HEK293 (cell line): ENCODE data around the gene SYNC.
A peak's percentile ranks its signal among the peaks of the same experiment; 100 is the strongest.

ENCODE experiments used
- PATZ1 ChIP-seq: fragments of 450-650 bp; formaldehyde crosslinking; IDR thresholded peaks from 2 replicates; pipeline ENCODE4 v1.5.1; 2016; ENCODE audit warnings: missing biosample characterization, missing genetic modification characterization
- PRDM10 ChIP-seq: fragments of 450-650 bp; formaldehyde crosslinking; IDR thresholded peaks from 2 replicates; pipeline ENCODE4 v1.5.1; 2016; ENCODE audit warnings: missing biosample characterization, missing genetic modification characterization
- SALL2 ChIP-seq: fragments of 450-650 bp; formaldehyde crosslinking; IDR thresholded peaks from 2 replicates; pipeline ENCODE4 v1.5.0; 2017; ENCODE audit warnings: missing biosample characterization, mild to moderate bottlenecking, missing genetic modification characterization, borderline replicate concordance
- SP2 ChIP-seq: fragments of 450-650 bp; formaldehyde crosslinking; IDR thresholded peaks from 2 replicates; pipeline ENCODE4 v1.5.1; 2016; ENCODE audit warnings: missing biosample characterization, missing genetic modification characterization
- SP7 ChIP-seq: fragments of 450-650 bp; formaldehyde crosslinking; IDR thresholded peaks from 2 replicates; pipeline ENCODE4 v1.5.1; 2016; ENCODE audit warnings: missing biosample characterization, missing genetic modification characterization
- ZBTB10 ChIP-seq: fragments of 450-650 bp; formaldehyde crosslinking; IDR thresholded peaks from 2 replicates; pipeline ENCODE4 v1.5.1; 2016; ENCODE audit warnings: missing biosample characterization, missing genetic modification characterization
- ZFHX2 ChIP-seq: fragments of 450-650 bp; formaldehyde crosslinking; conservative IDR thresholded peaks from 2 replicates; pipeline ENCODE4 v1.5.1; 2016; ENCODE audit warnings: missing biosample characterization, missing genetic modification characterization
- ZFP37 ChIP-seq: fragments of 450-650 bp; formaldehyde crosslinking; IDR thresholded peaks from 2 replicates; pipeline ENCODE4 v1.5.1; 2016; ENCODE audit warnings: missing biosample characterization, missing genetic modification characterization
- ZNF18 ChIP-seq: fragments of 450-650 bp; formaldehyde crosslinking; IDR thresholded peaks from 2 replicates; pipeline ENCODE4 v1.5.1; 2016; ENCODE audit warnings: missing biosample characterization, missing genetic modification characterization
- ZNF274 ChIP-seq, 2 experiments: fragments of 200-500 bp in 1 of 2; fragments of 450-650 bp in 1 of 2; sonication (Bioruptor generic) in 1 of 2; formaldehyde crosslinking in 1 of 2; IDR thresholded peaks; 2 replicates each; pipeline versions ENCODE4 v1.5.1 to v1.6.1; 2014 to 2016; ENCODE audit warnings: borderline replicate concordance in 1 of 2, inconsistent platforms in 1 of 2, low read length in 1 of 2, missing biosample characterization in 1 of 2, missing genetic modification characterization in 1 of 2
- ZNF335 ChIP-seq: fragments of 450-650 bp; formaldehyde crosslinking; conservative IDR thresholded peaks from 2 replicates; pipeline ENCODE4 v1.5.1; 2016; ENCODE audit warnings: missing biosample characterization, missing genetic modification characterization
- ZNF423 ChIP-seq: fragments of 450-650 bp; formaldehyde crosslinking; IDR thresholded peaks from 2 replicates; pipeline ENCODE4 v1.5.1; 2016; ENCODE audit warnings: missing biosample characterization, missing genetic modification characterization
- ZNF449 ChIP-seq: fragments of 450-650 bp; formaldehyde crosslinking; IDR thresholded peaks from 2 replicates; pipeline ENCODE4 v1.5.1; 2017; ENCODE audit warnings: missing biosample characterization, mild to moderate bottlenecking, missing genetic modification characterization, moderate library complexity
- ZNF473 ChIP-seq: fragments of 450-650 bp; formaldehyde crosslinking; IDR thresholded peaks from 2 replicates; pipeline ENCODE4 v1.5.1; 2017; ENCODE audit warnings: missing biosample characterization, missing genetic modification characterization
- ZNF580 ChIP-seq: fragments of 450-650 bp; formaldehyde crosslinking; IDR thresholded peaks from 2 replicates; pipeline ENCODE4 v1.5.1; 2016; ENCODE audit warnings: missing biosample characterization, missing genetic modification characterization
- ZNF692 ChIP-seq: fragments of 450-650 bp; formaldehyde crosslinking; IDR thresholded peaks from 2 replicates; pipeline ENCODE4 v1.5.1; 2016; ENCODE audit warnings: missing biosample characterization, missing genetic modification characterization
- ZNF701 ChIP-seq: fragments of 450-650 bp; formaldehyde crosslinking; IDR thresholded peaks from 2 replicates; pipeline ENCODE4 v1.5.1; 2016; ENCODE audit warnings: missing biosample characterization, missing genetic modification characterization
- ZSCAN23 ChIP-seq: fragments of 450-650 bp; formaldehyde crosslinking; IDR thresholded peaks from 2 replicates; pipeline ENCODE4 v1.5.1; 2016; ENCODE audit warnings: missing biosample characterization, missing genetic modification characterization

The SYNC gene

GRCh38 chr1:32702599-32703478 lies at the start of gene SYNC (continued):
- TF ChIP-seq ZNF449 (tag by site-specific recombination) (0 out of 2 replicates have a peak, but pooled peaks have one; percentile 47), ZNF580 (no peak), ZFP37 (tag by site-specific recombination) (0 out of 2 replicates have a peak, but pooled peaks have one; percentile 36), SP7 (tag by site-specific recombination) (peak; percentile 54), ZBTB10 (peak; percentile 55; the same call in 1 of the 2 replicates), SP2 (peak; percentile 75), PATZ1 (tag by site-specific recombination) (peak; percentile 84), SALL2 (no peak), ZNF274 (IDR thresholded peaks at IDR 0.05; ENCODE audit: low read length) (no peak), ZNF274 (tag by site-specific recombination; IDR thresholded peaks at IDR 0.05; ENCODE audit: borderline replicate concordance) (no peak), ZNF701 (tag by site-specific recombination) (no peak), PRDM10 (tag by site-specific recombination) (peak; percentile 91), ZNF692 (tag by site-specific recombination) (peak; percentile 40; the same call in 1 of the 2 replicates), ZFHX2 (peak; percentile 86), ZNF335 (tag by site-specific recombination) (peak; percentile 86), ZNF423 (peak; percentile 66; the same call in 1 of the 2 replicates), ZNF473 (no peak), ZSCAN23 (tag by site-specific recombination) (no peak), ZNF18 (no peak)
- TF ChIP-seq, all 188 proteins: peak for 32
